Astrocyte of the cerebellum (primary cell): ENCODE measurements around the gene RET.

ENCODE experiments used
- DNase-seq: peaks from one replicate; pipeline ENCODE4 v3.0.0-alpha.2; 2011; ENCODE audit warnings: low read depth
- H3K4me3 ChIP-seq: 2 replicates; pipeline ENCODE4 v1.5.1; 2011; ENCODE audit warnings: mild to moderate bottlenecking, low read depth, low read length, moderate library complexity
- CTCF ChIP-seq: IDR thresholded peaks from 2 replicates; pipeline ENCODE4 v1.5.1; 2012; ENCODE audit warnings: low read length, low read depth, moderate library complexity, mild to moderate bottlenecking; ENCODE audit errors: missing control alignments
- in situ Hi-C: cut with HindIII; loops from 2 replicates; pipeline ENCODE4 v1.10.0; 2017; ENCODE audit warnings: low sequenced_read_pairs

RET gene

GRCh38 chr10:43131906-43132305, 55.0 kb downstream of the RET start:
- no peak for TF ChIP-seq CTCF
- in situ Hi-C loops = no loop called here
- DNase-seq = no peak
- H3K4me3 ChIP-seq = no peak overlapping the region

GRCh38 chr10:43132867-43133787, 56.3 kb downstream of the RET start:
- H3K4me3 ChIP-seq = no peak overlapping the region
- no peak for TF ChIP-seq CTCF
- in situ Hi-C loops = no loop called here
- no peak for DNase-seq

DNA sequence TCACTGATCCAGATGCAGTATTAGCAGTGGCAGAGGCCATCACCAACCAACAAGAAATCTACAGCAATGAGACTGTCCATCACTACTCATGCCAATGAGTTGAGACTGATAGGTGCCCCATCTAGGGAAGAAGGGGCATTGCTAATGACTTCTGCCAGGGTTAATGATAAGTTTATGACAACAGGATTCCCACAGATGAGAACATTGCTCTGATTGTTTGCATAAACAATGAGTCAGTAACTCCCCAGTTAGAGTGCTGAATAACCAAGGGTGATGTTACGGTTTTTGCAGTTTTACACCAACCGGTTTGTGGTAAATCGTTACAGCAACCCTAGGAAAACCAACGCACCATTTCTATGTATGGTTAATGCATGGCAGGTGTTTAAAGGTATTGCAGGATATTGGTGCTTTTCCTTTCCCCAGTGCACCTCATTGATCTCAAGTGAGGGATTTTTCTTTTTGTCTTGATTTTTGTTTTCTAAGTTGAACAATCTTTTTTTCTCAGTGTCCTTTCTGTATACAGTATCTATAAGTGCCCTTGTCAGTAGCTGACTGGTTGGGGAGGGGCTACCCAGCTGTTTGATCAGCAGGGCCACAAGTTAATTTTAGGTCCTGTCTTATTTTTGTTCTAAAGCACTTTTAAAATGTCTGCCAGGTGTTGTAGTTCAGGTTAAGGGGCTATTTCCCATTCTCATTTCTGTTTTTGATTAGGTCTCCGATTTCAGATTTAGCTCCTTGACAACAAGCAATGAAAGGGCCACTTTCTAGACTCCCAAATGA, 57.4 kb downstream of the RET start:
- no peak for TF ChIP-seq CTCF
- in situ Hi-C loops = no loop called here
- no peak for DNase-seq

GRCh38 chr10:43135064-43135463, 58.2 kb downstream of the RET start:
- TF ChIP-seq CTCF = no peak
- no peak overlapping the region for H3K4me3 ChIP-seq
- in situ Hi-C loops = no loop called here
- DNase-seq = no peak

More for the DNA sequence above, 57.4 kb downstream of the RET start:
- no peak overlapping the region for H3K4me3 ChIP-seq

- DNase-seq = no peak
- in situ Hi-C loops = no loop called here
- no peak for TF ChIP-seq CTCF
- H3K4me3 ChIP-seq = no peak overlapping the region
Observed at GRCh38 chr10:43135656-43136055, 58.8 kb downstream of the RET start.

GRCh38 chr10:43136432-43136831, 59.6 kb downstream of the RET start:
- no peak for DNase-seq
- in situ Hi-C loops = no loop called here
- no peak overlapping the region for H3K4me3 ChIP-seq
- TF ChIP-seq CTCF = no peak
